ENCODE measurements around the gene LYRM1. TPM values are rescaled to one million over a fixed set of nuclear protein-coding genes. Genes with fewer than 3 reads are reported as not detected.

LYRM1 gene
- total and polyA plus RNA-seq, 2 of the 4 experiments (the other 2 are of a cell fraction): 19.0 to 35.0 TPM

- H3K79me1 ChIP-seq (ENCODE audit: low read depth in 1 of 2, low read length in 2 of 2): peaks cover 47 to 91% of the 10 kb centered on the region in 2 experiments
- peaks cover 35% of the 10 kb centered on the region for H4K20me1 ChIP-seq (ENCODE audit: insufficient read depth, low read length)
- H3K9me3 ChIP-seq (ENCODE audit: control insufficient read depth, insufficient read depth, low read length): no peaks in the 10 kb centered on the region
- no peak overlapping the region for H2BK120ac ChIP-seq (ENCODE audit: low read depth, low read length)
- H3K56ac ChIP-seq (ENCODE audit: extremely low read depth, insufficient read depth, low read length): no peak overlapping the region; the same call in 1 of the 2 replicates
- peak overlapping the region in 1 of 2 experiments; percentile 64; a peak in 1 of 4 replicates for H4K8ac ChIP-seq (ENCODE audit: low read depth in 2 of 2, low read length in 2 of 2)
- H2BK20ac ChIP-seq (ENCODE audit: low read depth, low read length): 0 out of 2 replicates have a peak overlapping the region, but pooled peaks have one; percentile 10
- in situ Hi-C loops (cut with MboI; ENCODE audit: low sequenced_read_pairs) (no loop called here), intact Hi-C loops (cut with micrococcal nuclease) (no loop called here), dilution Hi-C loops (cut with HindIII; ENCODE audit: low sequenced_read_pairs, unreplicated experiment) (no loop called here)
- ChIA-PET CTCF (interaction anchor here (0.6 to 1.1 kb wide), 2 partner anchors 12 to 47 kb away, joined by 3 read pairs; no protein-coding TSS in a partner anchor), POLR2A (ENCODE audit: unreplicated experiment) (no interaction called here)
- H3K27ac ChIP-seq (ENCODE audit: insufficient read depth, low read length): no peak overlapping the region
- peak overlapping the region; percentile 0; the same call in 1 of the 2 replicates for H4K5ac ChIP-seq (ENCODE audit: low read depth, low read length)
- H2BK15ac ChIP-seq (ENCODE audit: low read depth, low read length): no peak overlapping the region
- no peak overlapping the region for H3K18ac ChIP-seq (ENCODE audit: low read depth, low read length)
- H3K23ac ChIP-seq (ENCODE audit: low read depth, low read length): peak overlapping the region; percentile 27; the same call in 1 of the 2 replicates
- peak overlapping the region; percentile 6; the same call in 1 of the 2 replicates for H2AK5ac ChIP-seq (ENCODE audit: low read depth, low read length)
- ATAC-seq (ENCODE audit: low read depth) (peak; percentile 66), DNase-seq (peak; percentile 57)
- BruUV-seq (replicated peaks): no TSS peak
- H3K4me1 ChIP-seq (ENCODE audit: control insufficient read depth, insufficient read depth, low read length): peaks cover 20% of the 10 kb centered on the region
- no peak overlapping the region for H3K9ac ChIP-seq (ENCODE audit: low read depth, low read length)
- peak overlapping the region; percentile 98 for H2BK5ac ChIP-seq (ENCODE audit: low read depth, low read length, poor library complexity, severe bottlenecking)
- TF ChIP-seq NFE2L2 (IDR thresholded peaks at IDR 0.05; ENCODE audit: low read depth, low read length) (no peak), CHD1 (IDR thresholded peaks at IDR 0.05; ENCODE audit: low read depth, low read length) (no peak)
- peak overlapping the region; percentile 60; the same call in 1 of the 2 replicates for H3K14ac ChIP-seq (replicated peaks; ENCODE audit: low read depth, low read length)
- no peak overlapping the region for H4K91ac ChIP-seq (ENCODE audit: insufficient read depth, low read depth, low read length)
- H3K4me3 ChIP-seq (ENCODE audit: insufficient read depth, low read depth, low read length): no peak overlapping the region
- H3K4ac ChIP-seq (ENCODE audit: low read depth, low read length): peak overlapping the region; percentile 69
- no peaks in the 10 kb centered on the region for H3K27me3 ChIP-seq (ENCODE audit: control insufficient read depth, insufficient read depth, low read length)
- H2AFZ ChIP-seq (replicated peaks; ENCODE audit: low read length, poor library complexity): no peak overlapping the region
- peak overlapping the region; percentile 7 for H2AK9ac ChIP-seq (replicated peaks; ENCODE audit: low read depth, low read length, poor library complexity)
- 0% methylated on average over 1 of the region's 3 CpGs; no CpG with 5 or more reads in 1 of the 2 experiments for WGBS, 2 experiments (ENCODE audit: extremely low coverage in 2 of 2, insufficient read length in 1 of 2)
- peaks cover 41% of the 10 kb centered on the region for H3K9me1 ChIP-seq (ENCODE audit: insufficient read depth, low read length)
- no peaks in the 10 kb centered on the region for H3K36me3 ChIP-seq (ENCODE audit: control insufficient read depth, insufficient read depth, low read length)
- no peak overlapping the region for H3K4me2 ChIP-seq (ENCODE audit: low read depth, low read length)
These were observed 31.7 kb upstream of the LYRM1 start for GRCh38 chr16:20868890-20869289.

All from IMR-90 (cell line).